Trophoblast cell (in vitro differentiated cells and primary cell): ENCODE data around the gene AEBP1.

Experiments
- DNase-seq, 2 donors: peaks; one replicate each; pipeline ENCODE4 v3.0.0-alpha.2; 2016
- H2AFZ ChIP-seq: 2 replicates; pipeline ENCODE4 v1.6.1; 2013; ENCODE audit warnings: low read length, moderate library complexity, mild to moderate bottlenecking; ENCODE audit not compliant: insufficient read depth, poor library complexity
- H2AK5ac ChIP-seq: 2 replicates; pipeline ENCODE4 v1.6.1; 2013; ENCODE audit warnings: mild to moderate bottlenecking, low read length
- H2BK120ac ChIP-seq: 2 replicates; pipeline ENCODE4 v1.6.1; 2013; ENCODE audit warnings: low read length, mild to moderate bottlenecking, moderate library complexity; ENCODE audit not compliant: insufficient read depth, poor library complexity
- H2BK12ac ChIP-seq: 2 replicates; pipeline ENCODE4 v1.6.1; 2013; ENCODE audit warnings: mild to moderate bottlenecking, low read length, moderate library complexity
- H2BK5ac ChIP-seq: 2 replicates; pipeline ENCODE4 v1.6.1; 2013; ENCODE audit warnings: low read length, low read depth, moderate library complexity, mild to moderate bottlenecking; ENCODE audit not compliant: poor library complexity
- H3K14ac ChIP-seq: 2 replicates; pipeline ENCODE4 v1.6.1; 2013; ENCODE audit warnings: mild to moderate bottlenecking, low read length
- H3K18ac ChIP-seq: 2 replicates; pipeline ENCODE4 v1.6.1; 2013; ENCODE audit warnings: mild to moderate bottlenecking, low read length
- H3K23ac ChIP-seq: 2 replicates; pipeline ENCODE4 v1.6.1; 2013; ENCODE audit warnings: low read length
- H3K27ac ChIP-seq: 2 replicates; pipeline ENCODE4 v1.5.1; 2013; ENCODE audit warnings: low read depth, mild to moderate bottlenecking, inconsistent platforms, low read length, moderate library complexity
- H3K27me3 ChIP-seq: 2 replicates; pipeline ENCODE4 v1.6.1; 2013; ENCODE audit warnings: inconsistent platforms, mild to moderate bottlenecking, low read length, moderate library complexity; ENCODE audit not compliant: insufficient read depth
- H3K36me3 ChIP-seq, 2 experiments: 1 replicate in 1 of 2; 2 replicates in 1 of 2; pipeline ENCODE4 v1.6.1; 2013; ENCODE audit warnings: low read length in 2 of 2, mild to moderate bottlenecking in 2 of 2, moderate library complexity in 1 of 2; ENCODE audit not compliant: insufficient read depth in 2 of 2, control insufficient read depth in 1 of 2
- H3K4ac ChIP-seq: 2 replicates; pipeline ENCODE4 v1.6.1; 2013; ENCODE audit warnings: low read depth, mild to moderate bottlenecking, low read length, moderate library complexity
- H3K4me1 ChIP-seq, 2 experiments: 1 replicate in 1 of 2; 2 replicates in 1 of 2; pipeline ENCODE4 v1.6.1; 2013; ENCODE audit warnings: low read length in 2 of 2, mild to moderate bottlenecking in 2 of 2, moderate library complexity in 1 of 2; ENCODE audit not compliant: insufficient read depth in 2 of 2, control insufficient read depth in 1 of 2
- H3K4me2 ChIP-seq: 2 replicates; pipeline ENCODE4 v1.6.1; 2013; ENCODE audit warnings: inconsistent platforms, mild to moderate bottlenecking, low read length, moderate library complexity
- H3K4me3 ChIP-seq: 2 replicates; pipeline ENCODE4 v1.5.1; 2013; ENCODE audit warnings: mild to moderate bottlenecking, low read depth, low read length, inconsistent platforms
- H3K79me1 ChIP-seq: one replicate; pipeline ENCODE4 v1.6.1; 2013; ENCODE audit warnings: low read length
- H3K79me2 ChIP-seq: 2 replicates; pipeline ENCODE4 v1.6.1; 2013; ENCODE audit warnings: low read length, mild to moderate bottlenecking; ENCODE audit not compliant: control insufficient read depth, insufficient read depth, poor library complexity
- H3K9ac ChIP-seq: 2 replicates; pipeline ENCODE4 v1.6.1; 2013; ENCODE audit warnings: mild to moderate bottlenecking, low read length
- H3K9me3 ChIP-seq: 2 replicates; pipeline ENCODE4 v1.6.1; 2013; ENCODE audit warnings: low read depth, mild to moderate bottlenecking, control low read depth, inconsistent platforms, low read length; ENCODE audit not compliant: insufficient read depth
- H4K12ac ChIP-seq: 2 replicates; pipeline ENCODE4 v1.6.1; 2013; ENCODE audit warnings: low read depth, mild to moderate bottlenecking, low read length, moderate library complexity
- H4K8ac ChIP-seq: 2 replicates; pipeline ENCODE4 v1.6.1; 2013; ENCODE audit warnings: low read depth, mild to moderate bottlenecking, low read length, moderate library complexity
- H4K91ac ChIP-seq: one replicate; pipeline ENCODE4 v1.6.1; 2013; ENCODE audit warnings: low read depth, mild to moderate bottlenecking, low read length, moderate library complexity
- WGBS: extraction: QIAGEN DNeasy Blood & Tissue Kit; methylation state at CpG from one replicate; pipeline ENCODE4 v1.1.7; 2013; ENCODE audit warnings: missing lambda C conversion rate; ENCODE audit not compliant: insufficient read length, insufficient coverage; ENCODE audit errors: extremely low coverage; 5-methylcytosine and 5-hydroxymethylcytosine counted together

The AEBP1 gene

GRCh38 chr7:44079331-44080021, 24.7 kb upstream of the AEBP1 start:
- no peak overlapping the region for H3K27ac ChIP-seq
- H3K18ac ChIP-seq, result no peak overlapping the region
- no peak overlapping the region for H2BK12ac ChIP-seq
- H3K79me2 ChIP-seq, result peaks cover 3% of the 10 kb centered on the region
- no peak overlapping the region for H2AFZ ChIP-seq
- no peak overlapping the region for H4K91ac ChIP-seq
- WGBS, result no CpG with 5 or more reads among the region's 11 CpGs
- H3K4ac ChIP-seq, result no peak overlapping the region
- H3K4me1 ChIP-seq, result no peaks in the 10 kb centered on the region
- H3K23ac ChIP-seq, result no peak overlapping the region
- no peak overlapping the region for H3K4me2 ChIP-seq
- H4K8ac ChIP-seq, result no peak overlapping the region
- no peak overlapping the region for H4K12ac ChIP-seq
- no peak overlapping the region for H2BK5ac ChIP-seq
- DNase-seq, result no peak
- H3K79me1 ChIP-seq, result peaks cover 7% of the 10 kb centered on the region
- H2AK5ac ChIP-seq, result no peak overlapping the region
- H3K36me3 ChIP-seq, result peaks cover 46 to 49% of the 10 kb centered on the region in 2 experiments
- H3K4me3 ChIP-seq, result no peak overlapping the region
- H3K14ac ChIP-seq, result no peak overlapping the region
- no peaks in the 10 kb centered on the region for H3K9me3 ChIP-seq
- H3K9ac ChIP-seq, result no peak overlapping the region
- H2BK120ac ChIP-seq, result no peak overlapping the region
- no peaks in the 10 kb centered on the region for H3K27me3 ChIP-seq

GRCh38 chr7:44080118-44080517, 24.0 kb upstream of the AEBP1 start:
- no CpG with 5 or more reads among the region's 5 CpGs for WGBS
- Histone ChIP-seq H4K12ac (no peak overlapping the region), H3K18ac (no peak overlapping the region), H4K91ac (no peak overlapping the region), H3K79me1 (peaks cover 7% of the 10 kb centered on the region), H3K36me3 (peaks cover 46 to 49% of the 10 kb centered on the region in 2 experiments), H2BK5ac (no peak overlapping the region), H3K4me1 (no peaks in the 10 kb centered on the region), H3K9ac (no peak overlapping the region), H2BK120ac (no peak overlapping the region), H3K4me2 (no peak overlapping the region), H2BK12ac (no peak overlapping the region), H4K8ac (no peak overlapping the region), H3K27ac (no peak overlapping the region), H2AFZ (no peak overlapping the region), H3K9me3 (no peaks in the 10 kb centered on the region), H3K23ac (no peak overlapping the region), H3K4ac (no peak overlapping the region), H3K14ac (no peak overlapping the region), H3K79me2 (peaks cover 3% of the 10 kb centered on the region), H2AK5ac (no peak overlapping the region), H3K4me3 (no peak overlapping the region), H3K27me3 (no peaks in the 10 kb centered on the region)
- no peak for DNase-seq

- Histone ChIP-seq H3K79me1 (peaks cover 7% of the 10 kb centered on the region), H3K18ac (no peak overlapping the region), H3K4me1 (no peaks in the 10 kb centered on the region), H2BK12ac (no peak overlapping the region), H2BK120ac (no peak overlapping the region), H3K36me3 (peaks cover 42 to 47% of the 10 kb centered on the region in 2 experiments), H3K23ac (no peak overlapping the region), H2AK5ac (no peak overlapping the region), H3K9me3 (no peaks in the 10 kb centered on the region), H3K14ac (no peak overlapping the region), H4K8ac (no peak overlapping the region), H3K4ac (no peak overlapping the region), H3K27me3 (no peaks in the 10 kb centered on the region), H3K4me2 (no peak overlapping the region), H2BK5ac (no peak overlapping the region), H4K12ac (no peak overlapping the region), H2AFZ (no peak overlapping the region), H3K27ac (no peak overlapping the region), H3K9ac (no peak overlapping the region), H3K4me3 (no peak overlapping the region), H3K79me2 (peaks cover 3% of the 10 kb centered on the region), H4K91ac (no peak overlapping the region)
- no CpG with 5 or more reads among the region's 11 CpGs for WGBS
- DNase-seq, result no peak
Measured at GRCh38 chr7:44080686-44081265, 23.4 kb upstream of the AEBP1 start.

- H3K23ac ChIP-seq, result no peak overlapping the region
- no peaks in the 10 kb centered on the region for H3K9me3 ChIP-seq
- H3K36me3 ChIP-seq, result peaks cover 36 to 42% of the 10 kb centered on the region in 2 experiments
- H3K14ac ChIP-seq, result no peak overlapping the region
- H4K8ac ChIP-seq, result no peak overlapping the region
- H3K9ac ChIP-seq, result no peak overlapping the region
- no CpG with 5 or more reads among the region's 9 CpGs for WGBS
- no peak overlapping the region for H4K91ac ChIP-seq
- no peak overlapping the region for H2BK5ac ChIP-seq
- no peaks in the 10 kb centered on the region for H3K4me1 ChIP-seq
- H2BK120ac ChIP-seq, result no peak overlapping the region
- peaks cover 7% of the 10 kb centered on the region for H3K79me1 ChIP-seq
- DNase-seq, result peak in 1 of 2 donors; percentile 34
- no peak overlapping the region for H3K4me3 ChIP-seq
- no peak overlapping the region for H2BK12ac ChIP-seq
- no peak overlapping the region for H3K4ac ChIP-seq
- H4K12ac ChIP-seq, result no peak overlapping the region
- H3K27ac ChIP-seq, result no peak overlapping the region
- H2AK5ac ChIP-seq, result no peak overlapping the region
- no peak overlapping the region for H3K18ac ChIP-seq
- H3K4me2 ChIP-seq, result no peak overlapping the region
- no peak overlapping the region for H2AFZ ChIP-seq
- H3K79me2 ChIP-seq, result peaks cover 3% of the 10 kb centered on the region
- no peaks in the 10 kb centered on the region for H3K27me3 ChIP-seq
Measured at GRCh38 chr7:44081266-44081748, 22.8 kb upstream of the AEBP1 start.
